Fibroblast of lung (primary cell): ENCODE results near the gene SPATC1L. TPM values are rescaled to one million over a fixed set of nuclear protein-coding genes. Genes with fewer than 3 reads are reported as not detected.

Source experiments
- DNase-seq, 2 donors: peaks; one replicate each; pipeline versions ENCODE4 v3.0.0 to v3.0.0-alpha.2; 2010; ENCODE audit warnings: low read depth in 2 of 2
- H2AFZ ChIP-seq: 2 replicates; pipeline ENCODE4 v1.5.1; 2012; ENCODE audit warnings: low read length, control low read depth, inconsistent platforms
- H3K27ac ChIP-seq: 2 replicates; pipeline ENCODE4 v1.5.1; 2011; ENCODE audit warnings: low read length, control low read depth; ENCODE audit not compliant: insufficient read depth
- H3K27me3 ChIP-seq: 2 replicates; pipeline ENCODE4 v1.5.1; 2011; ENCODE audit warnings: mild to moderate bottlenecking, low read length; ENCODE audit not compliant: control insufficient read depth, insufficient read depth
- H3K36me3 ChIP-seq: 2 replicates; pipeline ENCODE4 v1.5.1; 2011; ENCODE audit warnings: low read length; ENCODE audit not compliant: control insufficient read depth, insufficient read depth
- H3K4me1 ChIP-seq: 2 replicates; pipeline ENCODE4 v1.5.1; 2011; ENCODE audit warnings: low read length; ENCODE audit not compliant: control insufficient read depth, insufficient read depth; ENCODE audit errors: extremely low read depth
- H3K4me2 ChIP-seq: 2 replicates; pipeline ENCODE4 v1.5.1; 2011; ENCODE audit warnings: low read length, control low read depth; ENCODE audit not compliant: insufficient read depth; ENCODE audit errors: extremely low read depth
- H3K4me3 ChIP-seq, 4 experiments: fragments of 200-600 bp in 1 of 4; sonication (generic) in 1 of 4; replicated peaks in 1 of 4; 2 replicates each; pipeline ENCODE4 v1.5.1; 2011 to 2016; ENCODE audit warnings: low read length in 4 of 4, low read depth in 3 of 4, mild to moderate bottlenecking in 3 of 4, control low read depth in 2 of 4, inconsistent platforms in 1 of 4, mixed read lengths in 1 of 4; ENCODE audit not compliant: insufficient read depth in 1 of 4; ENCODE audit errors: control extremely low read depth in 1 of 4
- H3K79me2 ChIP-seq: 2 replicates; pipeline ENCODE4 v1.5.1; 2012; ENCODE audit warnings: mild to moderate bottlenecking, low read length, inconsistent platforms; ENCODE audit not compliant: control insufficient read depth, insufficient read depth
- H3K9ac ChIP-seq: 2 replicates; pipeline ENCODE4 v1.5.1; 2011; ENCODE audit warnings: mild to moderate bottlenecking, low read length, control low read depth; ENCODE audit not compliant: insufficient read depth
- H3K9me3 ChIP-seq: 2 replicates; pipeline ENCODE4 v1.5.1; 2012; ENCODE audit warnings: low read depth, low read length; ENCODE audit not compliant: control insufficient read depth, insufficient read depth
- H4K20me1 ChIP-seq: 2 replicates; pipeline ENCODE4 v1.5.1; 2011; ENCODE audit warnings: low read length; ENCODE audit not compliant: control insufficient read depth, insufficient read depth; ENCODE audit errors: extremely low read depth
- EZH2 ChIP-seq: IDR thresholded peaks from 2 replicates; pipeline ENCODE4 v1.5.1; 2012; ENCODE audit warnings: low read length, control low read depth, mild to moderate bottlenecking; ENCODE audit errors: missing control alignments
- polyA plus RNA-seq, 2 donors: library from polyadenylated mRNA; depleted of rRNA in 1 of 2; stranded (reverse) in 1 of 2; unstranded in 1 of 2; fragments of >200 nt; gene quantifications; 2 replicates each; pipeline ENCODE4 v1.2.1, GENCODE V29; 2011 to 2012; ENCODE audit warnings: missing spikeins in 1 of 2
- total RNA-seq: library from RNA; depleted of rRNA; stranded (reverse); fragments of >200 nt; gene quantifications from 2 replicates; pipeline ENCODE4 v1.2.1, GENCODE V29; 2014
- TF ChIP-seq, protein P1 (sequence below), 2 donors: IDR thresholded peaks in 1 of 2; conservative IDR thresholded peaks in 1 of 2; 1 replicate in 1 of 2; 2 replicates in 1 of 2; pipeline ENCODE4 v1.5.1; 2011 to 2012; ENCODE audit warnings: low read length in 2 of 2, control low read depth in 1 of 2, inconsistent platforms in 1 of 2, low read depth in 1 of 2, mild to moderate bottlenecking in 1 of 2

The SPATC1L gene
- total and polyA plus RNA-seq, 2 donors (not counting 1 experiment from before 2014, with no cell fraction given): 2.9 to 9.6 TPM

DNA sequence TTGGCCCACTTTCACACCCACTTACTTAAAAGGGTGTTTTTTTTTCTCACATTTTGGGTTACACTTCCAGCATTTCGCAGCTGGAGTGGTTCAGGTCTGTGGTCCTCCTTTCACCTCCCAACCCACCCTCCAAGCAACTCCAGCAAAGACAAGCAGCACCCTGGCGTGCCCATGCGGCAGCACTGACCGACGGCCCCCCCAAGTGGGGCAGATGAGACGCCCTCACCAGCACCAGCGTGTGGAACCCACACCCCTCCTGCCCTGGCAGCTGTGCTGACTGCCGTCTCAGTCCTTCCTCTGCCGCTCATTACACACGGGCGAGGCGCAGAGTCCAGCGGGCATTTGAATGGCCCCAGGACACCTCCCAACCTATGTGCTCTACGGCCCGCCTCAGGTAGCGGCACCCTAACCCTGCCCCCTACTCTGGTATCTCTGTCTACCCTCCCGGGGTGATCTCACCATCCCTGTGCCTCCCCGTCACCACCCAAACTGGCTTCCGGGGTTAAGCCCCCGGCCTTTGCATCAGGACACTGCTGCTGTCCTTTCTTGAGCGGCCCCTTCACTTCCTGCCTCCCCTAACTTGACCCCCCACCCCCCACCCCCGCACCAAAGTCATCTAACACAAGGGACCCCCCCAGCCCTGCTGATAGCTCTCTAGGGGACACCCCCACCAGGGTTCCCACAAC, 33.4 kb upstream of the SPATC1L start:
- Histone ChIP-seq H3K27me3 (no peaks in the 10 kb centered on the region), H3K4me2 (no peak overlapping the region), H3K9me3 (no peaks in the 10 kb centered on the region), H4K20me1 (no peaks in the 10 kb centered on the region), H3K27ac (no peak overlapping the region), H3K4me1 (no peaks in the 10 kb centered on the region), H3K36me3 (peaks cover 47% of the 10 kb centered on the region), H3K9ac (no peak overlapping the region), H2AFZ (no peak overlapping the region), H3K79me2 (peaks cover 39% of the 10 kb centered on the region), H3K4me3 (no peak overlapping the region)
- no peak for DNase-seq
- TF ChIP-seq EZH2: no peak
- TF ChIP-seq, protein P1, sequence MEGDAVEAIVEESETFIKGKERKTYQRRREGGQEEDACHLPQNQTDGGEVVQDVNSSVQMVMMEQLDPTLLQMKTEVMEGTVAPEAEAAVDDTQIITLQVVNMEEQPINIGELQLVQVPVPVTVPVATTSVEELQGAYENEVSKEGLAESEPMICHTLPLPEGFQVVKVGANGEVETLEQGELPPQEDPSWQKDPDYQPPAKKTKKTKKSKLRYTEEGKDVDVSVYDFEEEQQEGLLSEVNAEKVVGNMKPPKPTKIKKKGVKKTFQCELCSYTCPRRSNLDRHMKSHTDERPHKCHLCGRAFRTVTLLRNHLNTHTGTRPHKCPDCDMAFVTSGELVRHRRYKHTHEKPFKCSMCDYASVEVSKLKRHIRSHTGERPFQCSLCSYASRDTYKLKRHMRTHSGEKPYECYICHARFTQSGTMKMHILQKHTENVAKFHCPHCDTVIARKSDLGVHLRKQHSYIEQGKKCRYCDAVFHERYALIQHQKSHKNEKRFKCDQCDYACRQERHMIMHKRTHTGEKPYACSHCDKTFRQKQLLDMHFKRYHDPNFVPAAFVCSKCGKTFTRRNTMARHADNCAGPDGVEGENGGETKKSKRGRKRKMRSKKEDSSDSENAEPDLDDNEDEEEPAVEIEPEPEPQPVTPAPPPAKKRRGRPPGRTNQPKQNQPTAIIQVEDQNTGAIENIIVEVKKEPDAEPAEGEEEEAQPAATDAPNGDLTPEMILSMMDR (conservative IDR thresholded peaks at IDR 0.05 in 1 of 2, IDR thresholded peaks at IDR 0.05 in 1 of 2; ENCODE audit: low read depth in 1 of 2, low read length in 2 of 2): no peak

DNA sequence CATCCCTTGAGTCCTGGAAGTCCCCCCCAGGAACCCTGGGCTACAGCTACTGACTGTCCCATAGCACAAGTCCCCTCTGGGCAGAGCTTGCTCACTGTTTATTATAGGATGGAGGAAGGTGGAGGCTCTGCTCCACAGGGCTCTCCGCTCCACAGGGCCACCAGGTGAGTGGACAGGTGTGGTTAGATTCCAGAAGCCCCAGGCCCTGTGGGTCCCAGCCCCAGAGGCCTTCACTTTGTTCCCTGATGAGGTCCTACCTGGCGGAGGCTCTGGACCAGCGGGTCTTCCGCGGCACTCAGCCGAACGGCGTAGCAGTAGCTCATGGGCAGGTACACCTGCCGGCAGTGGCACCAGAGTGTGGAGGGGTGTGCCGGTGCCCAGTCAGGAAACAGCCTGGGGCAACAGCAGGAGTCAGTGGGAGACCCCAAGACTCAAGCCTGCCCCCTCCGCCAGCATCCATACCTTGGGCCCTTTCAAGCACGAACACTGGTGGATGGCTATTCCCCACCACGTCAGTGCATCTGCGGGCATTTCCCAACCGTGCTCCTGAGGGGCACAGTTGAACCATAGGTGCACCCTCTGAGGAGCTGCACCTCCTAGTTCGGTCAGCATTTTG, 32.0 kb upstream of the SPATC1L start:
- Histone ChIP-seq H3K9ac (no peak overlapping the region), H3K4me2 (no peak overlapping the region), H3K4me1 (no peaks in the 10 kb centered on the region), H3K36me3 (peaks cover 45% of the 10 kb centered on the region), H3K79me2 (peaks cover 25% of the 10 kb centered on the region), H3K27ac (no peak overlapping the region), H3K27me3 (no peaks in the 10 kb centered on the region), H4K20me1 (no peaks in the 10 kb centered on the region), H3K4me3 (no peak overlapping the region), H3K9me3 (no peaks in the 10 kb centered on the region), H2AFZ (no peak overlapping the region)
- DNase-seq: no peak
- TF ChIP-seq, protein P1 (conservative IDR thresholded peaks at IDR 0.05 in 1 of 2, IDR thresholded peaks at IDR 0.05 in 1 of 2; ENCODE audit: low read depth in 1 of 2, low read length in 2 of 2): no peak
- no peak for TF ChIP-seq EZH2

DNA sequence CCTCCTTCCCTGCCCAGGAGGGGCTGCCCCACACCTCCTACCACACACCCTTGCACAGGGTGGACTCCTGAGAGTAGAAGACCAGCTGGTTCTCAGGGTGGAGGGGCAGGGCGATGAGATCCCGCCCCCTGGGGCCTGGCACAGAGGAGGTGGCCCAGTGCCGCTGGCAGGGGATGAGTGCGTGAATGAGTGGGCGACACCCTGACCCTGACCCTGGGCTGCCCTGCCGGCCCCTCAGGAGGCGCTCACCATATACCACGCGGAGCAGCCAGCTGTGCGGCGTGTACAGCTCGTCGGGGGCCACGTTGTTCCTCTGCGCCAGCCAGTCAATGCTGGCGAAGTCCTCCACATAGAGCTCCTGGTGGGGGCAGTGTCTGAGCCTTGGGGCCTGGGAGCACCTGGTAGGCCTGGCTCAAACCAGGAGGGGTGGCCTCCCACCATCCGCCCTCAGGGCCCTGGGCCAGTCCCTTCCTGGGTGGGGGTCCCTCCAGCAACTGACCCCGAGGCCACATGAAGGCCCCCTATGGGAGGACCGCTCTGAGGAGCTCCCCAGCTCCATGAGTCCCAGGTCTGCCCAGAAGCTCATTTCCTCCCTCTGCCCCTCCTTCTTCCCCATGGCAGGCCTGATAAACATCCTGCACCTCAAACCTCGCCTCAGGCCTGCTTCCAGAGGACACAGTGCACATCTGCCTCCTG, 31.3 kb upstream of the SPATC1L start:
- Histone ChIP-seq H3K4me3 (no peak overlapping the region), H3K4me1 (no peaks in the 10 kb centered on the region), H3K9me3 (no peaks in the 10 kb centered on the region), H4K20me1 (no peaks in the 10 kb centered on the region), H3K27me3 (no peaks in the 10 kb centered on the region), H2AFZ (no peak overlapping the region), H3K79me2 (peaks cover 24% of the 10 kb centered on the region), H3K9ac (no peak overlapping the region), H3K4me2 (no peak overlapping the region), H3K36me3 (peaks cover 46% of the 10 kb centered on the region), H3K27ac (no peak overlapping the region)
- no peak for DNase-seq
- TF ChIP-seq, protein P1 (conservative IDR thresholded peaks at IDR 0.05 in 1 of 2, IDR thresholded peaks at IDR 0.05 in 1 of 2; ENCODE audit: low read depth in 1 of 2, low read length in 2 of 2): no peak
- no peak for TF ChIP-seq EZH2
